Activated CD8-positive, alpha-beta memory T cell treated with anti-CD3 and anti-CD28 coated beads, Interleukin-2, amount 50 U/mL, for 1 hour (primary cell): ENCODE measurements around the gene SAMD8.

Source experiments
- DNase-seq: peaks from one replicate; pipeline ENCODE4 v3.0.0-alpha.2; 2020; ENCODE audit errors: extremely low read depth

SAMD8 gene

GRCh38 chr10:75223507-75223906 lies 112.1 kb downstream of the SAMD8 start:
- no peak for DNase-seq

GRCh38 chr10:75226095-75226494 lies 114.6 kb downstream of the SAMD8 start:
- DNase-seq: no peak

GRCh38 chr10:75226656-75227055 lies 115.2 kb downstream of the SAMD8 start:
- no peak for DNase-seq

- no peak for DNase-seq
Observed at GRCh38 chr10:75228278-75228677, 116.8 kb downstream of the SAMD8 start.

- no peak for DNase-seq
Observed at GRCh38 chr10:75228834-75229233, 117.4 kb downstream of the SAMD8 start.

- DNase-seq: no peak
Observed at GRCh38 chr10:75229971-75230370, 118.5 kb downstream of the SAMD8 start.

- DNase-seq: peak; percentile 88
Observed at GRCh38 chr10:75230600-75231038, 119.2 kb downstream of the SAMD8 start.
